ENCODE data around the gene DYNC1LI1. TPM values are rescaled to one million over a fixed set of nuclear protein-coding genes. Genes with fewer than 3 reads are reported as not detected.

Gene DYNC1LI1
- total RNA-seq, 1 experiment from 2014 or later: 56.2 TPM

GRCh38 chr3:32484436-32484835, 86.2 kb downstream of the DYNC1LI1 start:
- Histone ChIP-seq H4K8ac (replicated peaks; ENCODE audit: insufficient read length, low read depth, low read length) (no peak overlapping the region), H3K14ac (ENCODE audit: insufficient read depth, low read length) (no peak overlapping the region), H3K4ac (ENCODE audit: low read depth, low read length) (no peak overlapping the region), H2BK15ac (ENCODE audit: low read depth, low read length) (no peak overlapping the region), H3K23ac (ENCODE audit: insufficient read length, low read depth, low read length) (no peak overlapping the region), H3K23me2 (ENCODE audit: insufficient read length, low read depth, low read length, poor library complexity, severe bottlenecking) (no peaks in the 10 kb centered on the region), H4K20me1 (ENCODE audit: control insufficient read depth, insufficient read depth, insufficient read length) (no peaks in the 10 kb centered on the region), H3K27ac (ENCODE audit: insufficient read length, low read depth, low read length) (no peak overlapping the region), H3K4me2 (ENCODE audit: insufficient read depth, insufficient read length, low read length) (no peak overlapping the region), H2BK12ac (ENCODE audit: insufficient read length, low read depth, low read length) (no peak overlapping the region), H3K9ac (ENCODE audit: extremely low read depth, insufficient read length, low read length) (no peak overlapping the region), H3K56ac (ENCODE audit: insufficient read length, low read depth, low read length) (no peak overlapping the region), H4K91ac (ENCODE audit: insufficient read length, low read depth, low read length) (no peak overlapping the region), H3K79me1 (ENCODE audit: insufficient read depth, low read depth, low read length, poor library complexity, severe bottlenecking) (no peaks in the 10 kb centered on the region), H3K27me3 (ENCODE audit: insufficient read depth, low read length) (no peaks in the 10 kb centered on the region), H3K79me2 (ENCODE audit: insufficient read depth, low read length) (no peaks in the 10 kb centered on the region), H4K5ac (ENCODE audit: insufficient read length, low read depth, low read length) (no peak overlapping the region), H3T11ph (ENCODE audit: low read length) (no peak overlapping the region), H2BK5ac (ENCODE audit: insufficient read length, low read length) (no peak overlapping the region), H2BK20ac (ENCODE audit: low read depth, low read length, poor library complexity, severe bottlenecking) (no peak overlapping the region), H3K9me3 (ENCODE audit: control insufficient read depth, low read depth, low read length) (no peaks in the 10 kb centered on the region), H2BK120ac (ENCODE audit: low read depth, low read length, poor library complexity, severe bottlenecking) (no peak overlapping the region), H2AK5ac (ENCODE audit: insufficient read length, low read length) (no peak overlapping the region), H2AFZ (ENCODE audit: low read length) (no peak overlapping the region), H3K4me1 (ENCODE audit: insufficient read depth, low read length) (no peaks in the 10 kb centered on the region), H3K18ac (ENCODE audit: insufficient read length, low read depth, low read length) (no peak overlapping the region)
- Mint-ChIP-seq H3K36me3 (ENCODE audit: insufficient read depth in 1 of 3, low read depth in 3 of 3) (peaks cover 7 to 36% (median 35%) of the 10 kb centered on the region in 3 experiments; a peak in 6 of 7 replicates), H3K4me1 (no peaks in the 10 kb centered on the region), H3K27ac (no peak overlapping the region; a peak in 1 of 7 replicates), H3K9me3 (no peaks in the 10 kb centered on the region), H3K27me3 (ENCODE audit: low read depth) (no peaks in the 10 kb centered on the region), H3K4me3 (no peak overlapping the region)
- 100% methylated on average over 1 of the region's 6 CpGs for WGBS (ENCODE audit: extremely low coverage, insufficient read length, low lambda C conversion rate)
- DNase-seq: no peak
- no peak for TF ChIP-seq CTCF (conservative IDR thresholded peaks at IDR 0.05)

Data from H9 (cell line).